ENCODE results near the gene PFAS.

The PFAS gene

DNA sequence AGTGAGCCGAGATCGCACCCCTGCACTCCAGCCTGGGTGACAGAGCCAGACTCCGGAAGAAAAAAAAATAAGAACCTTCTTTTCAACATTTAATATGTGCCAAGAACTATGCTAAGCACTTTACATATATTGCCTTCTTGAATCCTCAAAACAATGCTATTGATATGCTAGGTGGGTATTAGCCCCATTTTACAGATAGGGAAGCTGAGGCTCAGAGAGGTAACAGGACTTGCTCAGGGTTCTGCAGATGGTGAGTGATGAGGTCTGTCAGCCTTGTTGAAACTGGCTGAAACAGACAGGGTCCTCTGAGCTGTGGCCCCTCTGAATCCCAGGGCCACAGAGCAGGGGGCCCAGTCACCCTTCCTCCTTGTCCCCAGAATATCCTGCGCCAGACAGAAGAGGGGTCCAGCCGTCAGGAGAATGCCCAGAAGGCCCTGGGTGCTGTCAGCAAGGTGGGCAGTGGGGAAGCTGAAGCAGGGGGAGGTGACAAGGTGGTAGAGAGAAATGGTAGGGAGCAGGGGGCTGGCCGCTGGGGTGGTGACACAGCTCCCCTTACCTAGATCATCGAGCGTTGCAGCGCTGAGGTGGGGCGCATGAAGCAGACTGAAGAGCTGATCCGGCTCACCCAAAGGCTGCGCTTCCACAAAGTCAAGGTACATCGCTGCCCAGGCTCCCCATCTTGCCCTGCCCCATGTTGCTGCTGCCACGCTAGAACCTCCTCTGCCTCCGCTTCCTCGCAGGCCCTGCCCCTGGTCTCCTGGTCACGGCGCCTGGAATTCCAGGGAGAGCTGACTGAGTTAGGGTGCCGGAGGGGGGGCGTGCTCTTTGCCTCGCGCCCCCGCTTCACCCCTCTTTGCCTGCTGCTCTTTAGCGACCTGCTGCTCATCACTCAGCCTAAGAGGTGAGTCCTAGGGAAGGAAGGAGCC is 69.2 kb downstream of the PFAS start:
- H3K27ac ChIP-seq (ENCODE audit: low read length) = no peak overlapping the region
- H3K36me3 ChIP-seq (ENCODE audit: control insufficient read depth in 1 of 2, insufficient read depth in 2 of 2, low read length in 2 of 2) = no peaks in the 10 kb centered on the region
- peaks cover 15% of the 10 kb centered on the region for H3K27me3 ChIP-seq (ENCODE audit: low read depth, low read length)
- H3K4me1 ChIP-seq (ENCODE audit: control insufficient read depth in 1 of 2, insufficient read depth in 2 of 2, low read length in 2 of 2) = peaks cover 0 to 13% of the 10 kb centered on the region in 2 donors
- no peaks in the 10 kb centered on the region for H3K9me3 ChIP-seq (ENCODE audit: control insufficient read depth in 1 of 2, low read length in 2 of 2)
- no peak overlapping the region for H3K4me3 ChIP-seq (ENCODE audit: low read depth in 1 of 2, low read length in 2 of 2)
